Fibroblast of mammary gland (primary cell): ENCODE data around the gene RAPGEF2.

Experiments
- DNase-seq: peaks from one replicate; pipeline ENCODE4 v3.0.0-alpha.2; 2010; ENCODE audit warnings: low read depth
- H3K4me3 ChIP-seq: 2 replicates; pipeline ENCODE4 v1.5.1; 2011; ENCODE audit warnings: low read depth, mild to moderate bottlenecking, low read length, moderate library complexity; ENCODE audit not compliant: control insufficient read depth
- CTCF ChIP-seq: conservative IDR thresholded peaks from 2 replicates; pipeline ENCODE4 v1.5.1; 2011; ENCODE audit warnings: low read depth, low read length, inconsistent platforms; ENCODE audit not compliant: control insufficient read depth, insufficient read depth

The RAPGEF2 gene

GRCh38 chr4:159204566-159204965, 101.7 kb downstream of the RAPGEF2 start:
- DNase-seq, result no peak
- no peak overlapping the region for H3K4me3 ChIP-seq
- TF ChIP-seq CTCF, result no peak

GRCh38 chr4:159205466-159205865, 102.6 kb downstream of the RAPGEF2 start:
- no peak overlapping the region for H3K4me3 ChIP-seq
- no peak for DNase-seq
- TF ChIP-seq CTCF, result no peak

GRCh38 chr4:159206427-159206871, 103.6 kb downstream of the RAPGEF2 start:
- TF ChIP-seq CTCF, result no peak
- no peak for DNase-seq
- no peak overlapping the region for H3K4me3 ChIP-seq

GRCh38 chr4:159209249-159209648, 106.4 kb downstream of the RAPGEF2 start:
- H3K4me3 ChIP-seq, result no peak overlapping the region
- no peak for TF ChIP-seq CTCF
- no peak for DNase-seq

- TF ChIP-seq CTCF, result no peak
- H3K4me3 ChIP-seq, result no peak overlapping the region
- DNase-seq, result no peak
Observed at GRCh38 chr4:159210975-159211374, 108.1 kb downstream of the RAPGEF2 start.

- DNase-seq, result no peak
- TF ChIP-seq CTCF, result no peak
- H3K4me3 ChIP-seq, result no peak overlapping the region
Observed at GRCh38 chr4:159212675-159213293, 109.9 kb downstream of the RAPGEF2 start.

- H3K4me3 ChIP-seq, result no peak overlapping the region
- no peak for DNase-seq
- TF ChIP-seq CTCF, result no peak
Observed at GRCh38 chr4:159216834-159217233, 114.0 kb downstream of the RAPGEF2 start.
